Measurements from ENCODE around the gene URB2.
"Not testable (repeated sequence)": the region's sequence is repeated elsewhere in the genome, so short reads cannot be mapped to it uniquely, and the experiment has no call there.

The URB2 gene

GRCh38 chr1:229694053-229694693 lies 68.1 kb downstream of the URB2 start:
- peak; percentile 69 for DNase-seq

DNA sequence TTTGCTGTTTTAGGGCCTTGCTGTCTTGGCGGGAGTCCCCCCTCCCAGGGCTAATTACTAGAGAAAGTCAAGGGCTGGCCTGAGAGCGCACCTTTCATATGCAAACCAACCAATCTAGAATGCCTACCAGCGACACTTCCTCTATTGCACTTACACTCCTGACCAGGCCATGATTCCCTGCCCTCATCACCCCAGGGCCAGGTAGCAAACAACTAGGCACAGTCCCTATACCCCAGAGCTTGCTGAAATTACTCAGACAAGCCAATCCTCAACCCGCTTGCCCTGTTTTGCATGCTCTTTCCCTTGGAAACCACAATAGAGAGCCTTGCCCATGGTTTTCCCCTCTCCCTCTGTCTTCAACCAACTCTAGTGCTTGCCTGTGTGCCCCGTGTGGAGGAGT lies 70.3 kb downstream of the URB2 start:
- DNase-seq = no peak

DNA sequence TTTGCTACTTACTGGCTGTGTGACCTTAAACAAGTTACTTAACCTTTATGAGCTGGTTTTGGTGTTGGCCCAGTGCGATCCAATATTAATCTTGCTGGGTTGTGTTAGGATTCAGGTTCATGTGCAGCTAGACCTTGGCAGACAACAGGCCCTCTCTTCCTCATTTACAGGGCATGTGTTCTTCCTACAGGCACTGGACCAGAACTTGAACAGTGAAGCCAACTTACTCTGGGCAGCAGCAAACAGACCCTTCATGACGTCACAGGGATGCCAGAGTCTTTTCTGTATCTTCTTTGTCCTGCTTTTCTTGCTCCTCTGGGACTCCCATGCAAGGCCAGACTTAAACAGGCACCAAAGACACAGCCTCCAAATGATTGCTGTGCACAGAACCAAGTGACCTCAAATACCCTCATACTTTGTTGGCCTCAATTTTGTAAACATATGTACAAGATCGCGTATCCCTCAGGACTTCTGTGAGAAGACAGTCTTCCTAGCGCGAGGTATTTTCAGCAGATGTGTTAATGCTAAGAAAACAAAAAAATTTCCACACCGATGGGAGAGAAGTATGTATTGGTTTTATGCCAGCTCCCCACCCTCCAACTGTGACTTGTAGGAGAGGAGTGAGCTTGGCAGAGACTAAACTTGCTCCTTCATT lies 73.7 kb downstream of the URB2 start:
- DNase-seq = no peak

- no peak for DNase-seq
These were observed 78.1 kb downstream of the URB2 start for GRCh38 chr1:229704157-229704556.

DNA sequence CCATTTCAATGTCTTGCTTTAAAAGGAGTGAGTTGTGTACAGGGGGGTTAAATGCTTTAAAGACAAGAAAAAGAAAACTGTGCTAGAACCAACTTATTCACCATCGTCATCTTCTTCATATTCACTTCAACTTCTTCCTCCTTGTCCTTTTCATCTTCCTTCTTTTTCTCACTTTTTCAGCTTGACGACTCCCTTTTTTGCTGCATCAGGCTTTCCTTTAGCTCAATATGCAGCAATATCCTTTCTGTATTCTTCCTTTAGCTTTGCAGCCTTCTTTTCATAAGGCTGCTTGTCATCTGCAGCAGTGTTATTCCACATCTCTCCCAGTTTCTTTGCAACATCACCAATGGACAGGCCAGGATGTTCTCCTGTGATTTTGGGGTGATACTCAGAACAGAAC lies 79.1 kb downstream of the URB2 start:
- DNase-seq = not testable (repeated sequence)

DNA sequence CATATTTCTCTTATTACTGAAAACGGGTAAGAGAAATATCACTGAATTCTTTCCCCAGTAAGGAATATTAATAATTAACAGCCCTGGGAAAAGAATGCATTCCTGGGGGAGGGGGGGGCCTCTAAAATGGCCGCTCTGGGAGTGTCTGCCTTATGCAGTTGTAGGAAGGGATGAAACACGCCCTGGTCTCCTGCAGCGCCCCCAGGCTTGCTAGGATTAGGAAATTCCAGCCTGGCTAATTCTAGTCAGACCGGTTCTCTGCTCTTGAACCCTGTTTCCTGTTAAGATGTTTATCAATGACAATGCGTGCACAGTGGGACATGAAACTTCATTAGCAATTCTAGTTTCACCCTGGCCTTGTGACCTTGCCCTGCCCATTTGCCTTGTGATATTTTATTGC lies 81.1 kb downstream of the URB2 start:
- DNase-seq = not testable (repeated sequence)

DNA sequence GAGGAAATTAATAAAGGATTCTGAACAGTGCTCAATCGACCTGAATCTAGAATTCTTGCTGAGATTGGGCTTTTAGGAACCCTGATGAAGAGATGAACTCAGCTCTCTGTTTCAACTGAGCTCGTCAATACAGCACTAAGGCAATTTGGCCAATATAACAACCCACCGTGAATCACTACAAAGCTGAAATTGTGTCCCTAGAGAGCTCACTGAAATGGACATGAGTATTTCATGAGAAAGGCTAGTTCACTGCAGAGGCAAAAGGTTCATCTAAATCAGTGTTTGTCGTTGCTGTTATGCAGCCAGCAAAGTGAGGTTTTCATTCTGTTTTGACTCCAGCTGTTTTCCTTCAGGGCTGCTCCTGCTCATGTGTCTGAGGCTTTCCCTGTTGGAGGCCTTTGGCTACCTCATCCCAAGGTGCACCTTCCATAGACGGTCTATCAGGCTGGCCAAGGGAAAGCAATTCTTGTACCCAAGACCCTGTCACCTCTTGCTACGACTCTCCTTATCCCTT lies 83.5 kb downstream of the URB2 start:
- DNase-seq = no peak

Measured in NCI-H1417 treated with DMSO at 0.1 percent for 48 hours (cell line).